A549 (cell line): ENCODE measurements around the gene RIMS1. TPM values are rescaled to one million over a fixed set of nuclear protein-coding genes. Genes with fewer than 3 reads are reported as not detected.

Source experiments
- ATAC-seq, 2 experiments: fragments of 200-7000 bp in 1 of 2; fragments of >200 bp in 1 of 2; cut with Nextera tagmentation in 1 of 2; cut with Tn5 transposase in 1 of 2; 3 replicates each; pipeline versions ENCODE4 v1.8.0 to v1.9.1; 2018 to 2020; ENCODE audit warnings: mild to moderate bottlenecking in 1 of 2, moderate library complexity in 1 of 2
- CTCF ChIA-PET: fragments of 300-600 bp; sonication (Branson Sonifier 250); formaldehyde crosslinking; extraction: SDS; loops from one replicate; lab custom pipeline; 2021; ENCODE audit warnings: antibody characterized with exemption, inconsistent platforms; lab: Yijun Ruan, JAX
- POLR2A ChIA-PET: fragments of 350-600 bp; formaldehyde crosslinking; extraction: SDS; loops from one replicate; lab custom pipeline; 2021; ENCODE audit warnings: antibody characterized with exemption, inconsistent platforms; lab: Yijun Ruan, JAX
- DNase-seq, 2 experiments: peaks; one replicate each; pipeline versions ENCODE4 v3.0.0 to v3.0.0-alpha.2; 2011 to 2016; ENCODE audit warnings: low read depth in 1 of 2, low spot score in 1 of 2
- FAIRE-seq: peaks from 2 replicates; lab custom pipeline; 2011; peaks lifted over from hg19 to GRCh38; lab: Jason Lieb, UNC
- H3K27ac ChIP-seq, 2 experiments: fragments of >200 bp; sonication (Bioruptor Twin); formaldehyde crosslinking; 3 replicates each; pipeline ENCODE4 v1.5.1; 2016 to 2017
- H3K4me1 ChIP-seq: fragments of >200 bp; sonication (Bioruptor Twin); formaldehyde crosslinking; 3 replicates; pipeline ENCODE4 v1.6.1; 2016
- H3K4me2 ChIP-seq: fragments of >200 bp; sonication (Bioruptor Twin); formaldehyde crosslinking; 3 replicates; pipeline ENCODE4 v1.6.1; 2016
- H3K4me3 ChIP-seq: fragments of >200 bp; sonication (Bioruptor Twin); formaldehyde crosslinking; 3 replicates; pipeline ENCODE4 v1.5.1; 2016
- H3K9me3 ChIP-seq: fragments of >200 bp; sonication (Bioruptor Twin); formaldehyde crosslinking; 3 replicates; pipeline ENCODE4 v1.6.1; 2016
- ATOH8 ChIP-seq: fragments of 250-450 bp; sonication (Bioruptor Pico); IDR thresholded peaks from 2 replicates; pipeline ENCODE4 v1.5.0; 2020; ENCODE audit warnings: low read depth, mild to moderate bottlenecking, moderate library complexity
- CBX8 ChIP-seq: fragments of 200-600 bp; sonication (generic); IDR thresholded peaks from 2 replicates; pipeline ENCODE4 v1.6.1; 2016
- CTCF ChIP-seq: fragments of >200 bp; sonication (Bioruptor Twin); formaldehyde crosslinking; IDR thresholded peaks from 3 replicates; pipeline ENCODE4 v1.5.1; 2016
- EHMT2 ChIP-seq: fragments of 200-600 bp; sonication (generic); IDR thresholded peaks from 2 replicates; pipeline ENCODE4 v1.6.1; 2016; ENCODE audit warnings: antibody characterized with exemption, low read depth, mild to moderate bottlenecking, moderate library complexity
- ESRRA ChIP-seq: fragments of 150-350 bp; IDR thresholded peaks from 2 replicates; pipeline ENCODE4 v1.6.1; 2014; ENCODE audit warnings: mild to moderate bottlenecking, low read length, borderline replicate concordance
- HMGXB4 ChIP-seq: fragments of 250-450 bp; sonication (Bioruptor Pico); IDR thresholded peaks from 2 replicates; pipeline ENCODE4 v1.5.0; 2021; ENCODE audit warnings: mild to moderate bottlenecking, moderate library complexity, borderline replicate concordance
- HOXA7 ChIP-seq: fragments of 250-450 bp; sonication (Bioruptor Pico); IDR thresholded peaks from 2 replicates; pipeline ENCODE4 v1.5.0; 2020; ENCODE audit warnings: mild to moderate bottlenecking, moderate library complexity
- HOXB5 ChIP-seq: fragments of 250-450 bp; sonication (Bioruptor Pico); IDR thresholded peaks from 2 replicates; pipeline ENCODE4 v1.5.0; 2020; ENCODE audit warnings: mild to moderate bottlenecking, moderate library complexity
- JUN ChIP-seq, 2 experiments: fragments of >200 bp; sonication (Bioruptor Twin); formaldehyde crosslinking; IDR thresholded peaks; 2 replicates in 1 of 2; 3 replicates in 1 of 2; pipeline ENCODE4 v1.6.1; 2016 to 2017
- JUNB ChIP-seq: fragments of >200 bp; sonication (Bioruptor Twin); formaldehyde crosslinking; IDR thresholded peaks from 2 replicates; pipeline ENCODE4 v1.6.1; 2016
- NPAS2 ChIP-seq: fragments of 250-450 bp; sonication (Bioruptor Pico); IDR thresholded peaks from 2 replicates; pipeline ENCODE4 v1.8.0; 2022; ENCODE audit warnings: mild to moderate bottlenecking, moderate library complexity, borderline replicate concordance
- POLR2AphosphoS2 ChIP-seq: conservative IDR thresholded peaks from 2 replicates; pipeline ENCODE4 v1.6.1; 2012; ENCODE audit warnings: low read length, improper control_type of control experiment, inconsistent platforms
- RAD21 ChIP-seq, 2 experiments: fragments of >200 bp in 1 of 2; sonication (Bioruptor Twin) in 1 of 2; formaldehyde crosslinking in 1 of 2; IDR thresholded peaks in 1 of 2; conservative IDR thresholded peaks in 1 of 2; 2 replicates in 1 of 2; 3 replicates in 1 of 2; pipeline ENCODE4 v1.6.1; 2012 to 2018; ENCODE audit warnings: inconsistent platforms in 1 of 2
- REST ChIP-seq: fragments of 200-600 bp; sonication (generic); IDR thresholded peaks from 2 replicates; pipeline ENCODE4 v1.6.1; 2016; ENCODE audit warnings: antibody characterized with exemption, mild to moderate bottlenecking, moderate library complexity
- SREBF2 ChIP-seq: fragments of 450-650 bp; IDR thresholded peaks from 2 replicates; pipeline ENCODE4 v1.6.1; 2014; ENCODE audit warnings: mild to moderate bottlenecking, moderate library complexity
- TFCP2L1 ChIP-seq: fragments of 250-450 bp; sonication (Bioruptor Pico); IDR thresholded peaks from 2 replicates; pipeline ENCODE4 v1.5.0; 2021; ENCODE audit warnings: mild to moderate bottlenecking
- ZC3H11A ChIP-seq: fragments of 450-650 bp; IDR thresholded peaks from 2 replicates; pipeline ENCODE4 v1.6.1; 2014; ENCODE audit warnings: antibody characterized with exemption, mild to moderate bottlenecking
- ZSCAN20 ChIP-seq: fragments of 250-450 bp; sonication (Bioruptor Pico); IDR thresholded peaks from 2 replicates; pipeline ENCODE4 v1.8.0; 2022; ENCODE audit warnings: mild to moderate bottlenecking, moderate library complexity
- WGBS: methylation state at CpG from one replicate; pipeline ENCODE4 v1.1.6; 2017; ENCODE audit errors: missing lambda C conversion rate; 5-methylcytosine and 5-hydroxymethylcytosine counted together
- polyA plus RNA-seq, 4 experiments: library from polyadenylated mRNA; depleted of rRNA in 3 of 4; stranded (reverse); fragments of >200 nt; fragmentation: RNase III in 1 of 4; extraction: RNeasy Plus Mini Kit Qiagen cat#74134 plus additional on column Dnase treatment in 1 of 4; gene quantifications; 2 replicates in 3 of 4; 3 replicates in 1 of 4; pipeline ENCODE4 v1.2.3, GENCODE V29; 2011 to 2017

Gene RIMS1
- polyA plus RNA-seq, 2 of the 4 experiments (the other 2 are of a cell fraction) = 0.03 TPM; not detected in 1

DNA sequence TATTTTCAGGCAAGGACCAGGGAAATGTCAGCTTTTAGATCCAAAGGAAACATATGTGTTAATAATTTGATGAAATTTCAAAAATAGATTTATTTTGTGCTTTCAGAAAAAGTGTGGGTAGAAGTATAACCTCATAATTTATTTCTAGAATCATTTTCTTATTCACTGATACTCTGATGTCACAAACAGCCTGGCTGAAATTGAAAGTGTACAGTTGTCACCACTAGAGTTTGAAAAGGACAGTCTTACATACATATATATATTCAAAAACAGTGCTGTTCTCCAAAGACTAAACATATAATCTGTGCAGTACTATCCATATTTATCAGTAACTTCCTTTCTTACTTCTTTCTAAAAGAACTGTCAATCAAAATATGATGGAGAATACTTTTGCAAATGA is 481.1 kb downstream of the RIMS1 start (continued):
- TF ChIP-seq ESRRA (no peak), REST (no peak), POLR2AphosphoS2 (no peak), EHMT2 (no peak)

- no peak for TF ChIP-seq HOXB5 (CRISPR knock-in tag)
- TF ChIP-seq JUNB = no peak
- TF ChIP-seq POLR2AphosphoS2 = no peak
- no peak for TF ChIP-seq JUN (IDR thresholded peaks at IDR 0.05)
- TF ChIP-seq ZSCAN20 (CRISPR knock-in tag) = no peak
- no peak for TF ChIP-seq CBX8
- no peak for TF ChIP-seq ATOH8 (CRISPR knock-in tag)
- TF ChIP-seq NPAS2 = no peak
- TF ChIP-seq ZC3H11A = no peak
- no peak for TF ChIP-seq CTCF
- TF ChIP-seq RAD21 (conservative IDR thresholded peaks at IDR 0.05 in 1 of 2, IDR thresholded peaks at IDR 0.05 in 1 of 2) = no peak
- TF ChIP-seq TFCP2L1 (CRISPR knock-in tag) = no peak
- TF ChIP-seq HOXA7 = no peak
- no peak for TF ChIP-seq SREBF2
- TF ChIP-seq HMGXB4 = no peak
- POLR2A ChIA-PET = no interaction called here
- FAIRE-seq = no peak
Observed at GRCh38 chr6:72371473-72371872, 485.1 kb downstream of the RIMS1 start.

More at GRCh38 chr6:72371473-72371872, 485.1 kb downstream of the RIMS1 start:
- ATAC-seq (no peak), DNase-seq (no peak)
- no peak overlapping the region for H3K4me2 ChIP-seq
- H3K9me3 ChIP-seq = no peaks in the 10 kb centered on the region
- WGBS = 57% methylated on average over 3 of the region's 3 CpGs
- CTCF ChIA-PET = no interaction called here
- H3K4me1 ChIP-seq = no peaks in the 10 kb centered on the region
- H3K4me3 ChIP-seq = no peak overlapping the region
- H3K27ac ChIP-seq = no peak overlapping the region
